Renal pelvis (tissue), 4 donors: ENCODE results near the gene KLHL14. TPM values are rescaled to one million over a fixed set of nuclear protein-coding genes. Genes with fewer than 3 reads are reported as not detected.

ENCODE experiments used
- DNase-seq: peaks from one replicate; pipeline ENCODE4 v3.0.0-alpha.2; 2013
- polyA plus RNA-seq, 3 donors: library from polyadenylated mRNA; unstranded; fragments of 120-200 nt; gene quantifications; one replicate each; pipeline ENCODE4 v1.2.1, GENCODE V29; 2013; ENCODE audit not compliant: insufficient read length in 3 of 3

The KLHL14 gene
- polyA plus RNA-seq, 3 donors: 27.4 to 30.4 (median 29.1) TPM

DNA sequence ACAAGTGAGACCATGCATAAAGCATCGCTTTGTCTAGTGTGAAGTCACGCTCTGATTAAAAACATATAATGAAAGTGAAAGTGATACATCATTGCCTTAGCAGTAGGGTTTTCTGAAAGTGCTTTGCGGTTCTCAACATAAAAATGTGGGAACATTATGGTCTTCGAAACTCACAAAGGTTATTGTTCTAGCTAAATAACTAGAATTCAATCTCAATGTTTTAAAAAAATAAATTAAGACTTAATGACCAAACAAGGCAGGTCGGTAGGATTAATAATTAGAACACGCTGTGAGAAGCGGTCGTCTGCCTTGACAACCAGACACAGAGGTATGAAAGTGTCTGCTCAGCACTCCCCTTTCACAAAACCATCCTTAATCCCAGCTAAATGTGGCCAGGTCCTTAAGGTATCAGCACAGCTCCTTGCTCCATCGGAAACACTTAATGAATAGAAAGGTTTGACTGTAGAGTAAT, 42.2 kb downstream of the KLHL14 start:
- DNase-seq: no peak

DNA sequence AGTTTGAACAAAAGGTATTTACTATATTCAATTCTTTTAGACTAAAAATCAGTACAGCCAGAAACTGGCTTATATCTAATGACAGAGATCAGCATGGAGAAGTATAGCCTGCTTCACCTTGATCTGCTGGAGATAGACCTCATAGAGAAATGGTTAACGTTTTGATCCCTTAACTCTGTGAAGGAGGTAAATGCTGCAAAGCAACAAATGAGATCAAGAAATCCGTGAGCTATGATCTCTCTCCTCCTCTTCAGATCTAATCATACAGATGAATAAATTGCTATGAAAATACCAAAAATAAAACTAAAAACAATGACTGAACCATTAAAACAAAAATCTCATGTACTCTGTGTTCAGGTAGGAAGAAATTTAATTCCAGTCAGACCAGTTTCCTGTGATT, 42.8 kb downstream of the KLHL14 start:
- no peak for DNase-seq

- DNase-seq: no peak
Observed at GRCh38 chr18:32724071-32724749, 48.6 kb downstream of the KLHL14 start.

DNA sequence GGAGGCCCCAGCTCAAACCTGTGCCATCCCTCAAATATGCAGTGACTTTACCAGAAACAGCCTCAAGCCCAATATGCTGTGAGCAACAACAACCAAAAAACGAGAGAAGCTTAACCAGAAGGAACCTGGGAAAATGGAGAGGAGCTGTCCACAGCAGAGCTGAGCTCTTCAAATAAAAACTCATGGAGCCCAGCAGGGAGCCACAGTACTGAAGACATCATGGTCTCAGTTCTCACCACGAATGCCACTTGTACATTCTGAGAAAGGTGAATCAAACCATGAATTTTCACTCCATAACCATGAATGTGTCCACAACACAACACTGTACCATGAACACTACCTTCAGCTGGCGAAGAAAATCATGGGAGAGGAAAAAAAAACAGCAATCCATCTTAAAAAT, 50.5 kb downstream of the KLHL14 start:
- no peak for DNase-seq

DNA sequence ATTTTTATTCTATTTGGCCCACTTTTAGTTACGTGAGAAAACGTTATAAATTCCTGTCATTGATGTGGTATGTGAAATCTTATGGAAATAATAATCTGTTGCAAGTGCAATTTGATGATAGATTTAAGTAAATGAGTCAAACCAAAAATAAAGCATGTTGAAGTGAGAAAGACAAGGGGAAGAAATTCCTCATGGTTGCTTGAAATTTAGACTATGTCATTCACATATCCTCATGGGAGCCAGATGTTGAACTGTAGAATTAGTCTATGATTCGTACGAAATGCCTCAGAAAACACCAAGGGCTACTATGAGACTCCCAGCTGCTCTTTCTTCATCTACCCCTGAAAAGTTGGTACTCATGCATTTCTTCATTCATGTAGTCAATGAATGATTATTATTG, 55.7 kb downstream of the KLHL14 start:
- no peak for DNase-seq

DNA sequence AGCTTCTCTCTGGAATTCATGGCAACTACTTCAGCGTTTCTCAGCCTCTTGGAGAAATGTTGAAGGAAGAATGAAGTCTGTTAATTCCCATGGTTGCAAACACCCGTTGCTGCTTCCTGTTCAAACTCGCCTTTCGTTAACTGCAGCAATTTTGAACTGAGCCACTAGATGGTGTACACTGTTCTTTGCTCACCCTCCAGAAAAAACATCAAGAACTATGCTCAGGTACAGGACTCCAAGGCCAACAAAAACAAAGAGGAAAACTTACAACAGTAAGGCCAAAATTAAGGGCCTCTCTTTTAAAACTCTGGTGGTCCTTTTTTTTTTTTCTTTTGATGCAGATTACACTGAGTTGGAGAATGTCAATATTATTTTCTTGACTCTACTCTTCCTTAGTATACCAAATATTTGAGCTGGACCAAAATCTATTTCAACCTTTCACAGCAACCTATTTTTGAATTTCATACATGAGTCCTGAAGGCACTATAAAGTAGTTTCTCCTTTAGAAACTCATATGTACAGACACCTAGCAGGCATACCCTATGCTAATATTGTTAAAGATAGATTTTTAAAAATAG, 58.2 kb downstream of the KLHL14 start:
- peak; percentile 88 for DNase-seq

DNA sequence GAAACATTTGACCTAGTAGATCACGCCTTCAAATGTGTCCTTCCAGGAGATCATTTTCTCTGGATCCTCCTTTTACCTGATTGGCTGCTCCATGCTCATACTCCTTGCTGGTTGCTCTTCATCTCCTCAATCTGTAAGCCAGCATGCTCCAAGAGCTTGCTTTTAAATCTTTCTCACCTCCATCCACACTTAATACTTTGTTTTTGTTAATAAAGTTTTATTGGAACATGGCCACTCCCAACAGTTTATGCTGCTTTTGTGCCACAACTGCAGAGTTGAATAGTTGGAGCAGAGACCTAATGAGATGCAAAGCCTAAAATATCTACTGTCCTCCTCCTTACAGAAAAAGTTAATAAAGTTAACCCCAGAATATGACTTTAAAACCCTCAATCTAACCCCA, 60.0 kb downstream of the KLHL14 start:
- no peak for DNase-seq

DNA sequence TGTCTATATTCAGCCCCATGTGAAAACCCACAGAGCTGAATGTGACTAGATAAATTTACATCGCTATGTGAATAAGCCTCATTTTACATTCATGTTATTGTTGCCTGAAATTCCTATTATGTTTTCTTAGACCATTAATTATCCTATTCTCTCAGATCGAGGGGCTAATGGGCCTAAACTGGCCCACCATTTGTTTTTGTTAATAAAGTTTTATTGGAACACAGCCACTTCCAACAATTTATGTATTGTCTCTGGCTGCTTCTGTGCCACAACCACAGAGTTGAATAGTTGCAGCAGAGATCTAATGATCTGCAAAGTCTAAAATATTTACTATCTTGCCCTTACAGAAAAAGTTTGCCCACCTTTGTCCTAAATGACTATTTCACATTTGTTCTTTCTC, 61.0 kb downstream of the KLHL14 start:
- DNase-seq: no peak

- DNase-seq: no peak
Observed at GRCh38 chr18:32707586-32707985, 65.2 kb downstream of the KLHL14 start.

DNA sequence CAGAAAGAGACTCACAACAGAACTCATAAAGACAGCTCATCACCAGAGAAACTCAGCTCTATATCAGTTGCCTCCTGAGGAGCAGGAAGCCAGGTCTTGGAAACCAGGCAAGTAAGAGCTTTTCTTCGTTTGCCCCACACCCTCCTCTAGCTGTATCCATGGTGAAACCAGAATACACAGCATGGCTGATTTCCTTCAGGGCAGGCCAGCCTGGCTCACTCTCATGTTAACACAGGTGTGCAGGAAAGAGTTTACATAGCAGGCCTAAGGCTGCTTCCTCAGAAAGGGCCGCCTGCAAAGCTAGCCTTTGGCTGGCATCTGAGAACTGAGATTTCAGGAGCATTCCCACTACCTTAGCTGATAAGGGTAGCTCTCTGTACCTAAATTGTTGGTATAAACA, 65.7 kb downstream of the KLHL14 start:
- no peak for DNase-seq

GRCh38 chr18:32701313-32701712, 71.5 kb downstream of the KLHL14 start:
- no peak for DNase-seq

DNA sequence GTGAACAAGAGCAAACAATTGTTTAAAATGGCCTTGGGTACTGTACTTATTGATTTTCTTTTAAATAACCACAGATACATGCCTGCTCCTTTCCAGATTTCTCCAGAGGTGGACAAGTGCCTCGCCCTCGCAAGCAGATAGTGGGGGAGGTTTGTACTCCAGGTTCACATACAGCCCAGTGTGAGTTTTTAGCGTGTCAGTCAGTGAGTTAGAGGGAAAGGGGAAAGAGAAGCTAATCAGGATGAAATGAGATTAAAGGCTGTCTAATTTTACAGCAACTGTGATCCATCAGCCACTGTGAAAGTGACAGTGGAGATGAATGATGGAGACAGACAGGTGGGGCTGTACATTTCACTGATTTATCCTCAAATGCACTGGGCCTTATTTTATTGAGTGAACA, 74.7 kb downstream of the KLHL14 start:
- DNase-seq: peak; percentile 10

GRCh38 chr18:32696376-32696775, 76.4 kb downstream of the KLHL14 start:
- DNase-seq: no peak

- DNase-seq: no peak
Observed at GRCh38 chr18:32695534-32695933, 77.3 kb downstream of the KLHL14 start.

DNA sequence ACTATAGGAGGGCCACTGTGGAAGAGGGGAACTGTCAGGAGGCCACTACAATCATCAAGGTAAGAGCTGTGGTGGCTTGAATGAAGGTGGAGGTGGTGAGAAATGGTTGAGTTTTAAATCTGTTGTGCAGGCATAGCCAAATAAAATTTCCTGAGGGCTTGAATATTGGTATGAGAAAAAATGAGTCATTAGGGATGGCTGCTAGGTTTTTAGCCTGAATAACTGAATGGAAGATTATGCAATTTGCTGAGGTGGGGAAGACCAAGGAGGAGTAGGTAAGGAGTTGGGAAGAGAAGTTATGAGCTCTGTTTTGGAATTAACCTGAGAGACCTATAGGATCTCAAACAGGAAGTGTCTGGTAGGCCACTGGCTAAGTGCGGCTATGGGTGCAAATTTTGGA, 84.0 kb downstream of the KLHL14 start:
- DNase-seq: no peak

- DNase-seq: no peak
Observed at GRCh38 chr18:32684940-32685339, 87.9 kb downstream of the KLHL14 start.

GRCh38 chr18:32684096-32684495, 88.7 kb downstream of the KLHL14 start:
- DNase-seq: no peak

DNA sequence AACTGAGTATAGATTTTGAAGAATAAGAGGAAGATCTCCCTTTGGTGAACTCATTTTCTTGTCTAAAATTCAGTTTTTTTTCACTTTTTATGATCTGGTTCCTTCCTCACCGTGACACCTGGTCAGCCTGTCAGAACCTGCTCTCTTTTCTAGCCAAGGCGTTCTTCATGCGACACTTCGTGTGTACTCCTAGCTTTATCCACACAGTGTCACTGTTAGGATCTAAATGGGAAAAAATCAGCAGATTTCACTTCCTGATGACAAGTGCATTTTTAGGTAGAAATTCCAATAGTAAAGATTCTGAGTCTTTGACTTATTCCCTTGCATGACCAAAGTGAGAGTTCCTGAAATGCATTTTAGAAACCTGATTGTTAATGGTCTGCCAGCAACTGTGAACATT, 89.8 kb downstream of the KLHL14 start:
- no peak for DNase-seq

GRCh38 chr18:32677578-32677977, 95.2 kb downstream of the KLHL14 start:
- no peak for DNase-seq

DNA sequence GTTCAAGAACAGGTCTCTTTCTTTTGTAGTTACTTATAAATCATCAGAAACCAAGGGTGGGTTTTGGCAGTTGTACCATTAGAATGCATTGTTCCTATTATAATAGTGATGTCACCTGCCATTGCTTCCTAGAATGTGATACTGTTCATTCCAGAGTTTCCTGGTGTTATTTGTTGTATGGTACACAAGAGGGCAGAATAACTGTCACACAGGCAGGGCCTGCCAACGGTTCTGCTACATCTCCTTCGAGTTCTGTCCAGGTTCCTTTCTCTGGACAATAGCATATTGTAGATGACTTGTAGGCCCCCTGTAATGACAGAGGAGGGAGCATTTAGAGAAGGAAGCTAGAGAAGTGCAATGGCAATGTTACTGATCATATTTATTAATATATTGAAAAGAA, 98.3 kb downstream of the KLHL14 start:
- DNase-seq: no peak

DNA sequence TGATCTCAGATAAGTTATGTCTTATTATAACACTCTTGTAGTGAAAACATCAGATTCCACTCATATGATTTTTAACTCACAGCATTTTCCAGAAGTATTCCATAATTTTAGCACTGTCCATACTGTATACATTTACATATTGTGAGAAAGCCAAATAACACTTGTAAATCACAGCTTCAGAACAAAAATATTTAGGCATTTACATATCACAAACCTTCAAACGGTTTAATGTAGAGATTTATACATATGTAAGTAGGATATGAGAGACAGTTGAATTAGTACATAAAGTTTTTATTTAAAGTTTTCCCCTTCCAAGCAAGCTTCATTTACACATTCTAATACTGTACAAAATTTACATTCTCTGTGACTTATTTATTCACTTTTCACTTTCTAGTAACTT, 100.4 kb downstream of the KLHL14 start:
- no peak for DNase-seq

DNA sequence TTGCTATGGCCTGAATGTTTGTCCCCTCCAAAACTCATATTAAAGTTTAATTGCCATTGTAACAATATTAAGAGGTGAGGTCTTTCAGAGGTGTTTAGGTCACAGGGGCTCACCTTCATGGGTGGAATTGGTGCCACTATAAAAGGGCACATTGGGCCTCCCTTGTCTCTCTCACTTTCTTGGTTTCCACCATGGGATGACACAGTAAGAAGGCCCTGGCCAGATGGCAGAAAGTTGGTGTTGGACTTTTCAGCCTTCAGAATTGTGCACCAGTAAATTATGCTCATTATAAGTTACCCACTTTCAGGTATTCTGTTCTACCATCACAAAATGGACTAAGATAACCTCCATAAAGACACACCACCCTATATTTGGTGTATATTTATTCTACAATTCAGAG, 102.1 kb downstream of the KLHL14 start:
- DNase-seq: no peak

- DNase-seq: no peak
Observed at GRCh38 chr18:32669549-32670165, 103.2 kb downstream of the KLHL14 start.

DNA sequence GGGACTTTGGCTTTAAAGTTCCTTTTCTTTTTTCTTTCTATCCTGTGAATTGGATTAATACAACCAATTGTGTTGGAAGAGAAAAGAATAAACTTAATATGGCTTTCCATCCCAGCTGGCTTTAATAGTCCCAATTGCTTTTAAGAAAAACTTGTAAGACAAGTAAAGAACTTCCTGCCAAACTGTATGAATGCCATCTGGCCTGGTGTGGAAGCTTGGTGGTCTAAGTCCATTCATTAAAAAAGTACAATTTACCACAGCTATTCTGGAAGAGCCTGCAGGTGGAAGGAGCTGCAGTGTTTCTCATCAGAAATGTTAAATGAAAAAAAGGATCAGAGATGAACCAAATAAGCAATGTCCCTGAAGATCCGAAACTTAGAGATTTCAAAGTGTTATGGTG, 103.9 kb downstream of the KLHL14 start:
- DNase-seq: no peak
